Erythroblast (primary cell): ENCODE measurements around the gene REV3L.

Experiments used
- DNase-seq, 2 experiments: peaks; one replicate each; lab custom pipeline; 2025; lab: John Stamatoyannopoulos, UW
- GATA1 ChIP-seq: IDR thresholded peaks from 2 replicates; pipeline ENCODE4 v1.6.1; 2011; ENCODE audit warnings: low read depth, mild to moderate bottlenecking, control low read depth, low read length, moderate library complexity
- POLR2A ChIP-seq: IDR thresholded peaks from 2 replicates; pipeline ENCODE4 v1.6.1; 2011; ENCODE audit warnings: mild to moderate bottlenecking, low read length

Gene REV3L

GRCh38 chr6:111250791-111251354, 232.1 kb downstream of the REV3L start:
- no peak for DNase-seq
- no peak for TF ChIP-seq POLR2A
- TF ChIP-seq GATA1 = no peak
